SK-N-SH (cell line): ENCODE data around the gene ABCA4. TPM values are rescaled to one million over a fixed set of nuclear protein-coding genes. Genes with fewer than 3 reads are reported as not detected.

Source experiments
- CTCF ChIA-PET: fragments of 300-600, 350-600 bp; formaldehyde crosslinking; extraction: SDS; loops from one replicate; lab custom pipeline; 2021; lab: Yijun Ruan, JAX
- POLR2A ChIA-PET: fragments of 350-600 bp; sonication (Branson Sonifier 250); formaldehyde crosslinking; extraction: SDS; loops from one replicate; lab custom pipeline; 2020; ENCODE audit warnings: antibody characterized with exemption, inconsistent platforms; lab: Yijun Ruan, JAX
- DNase-seq: peaks from one replicate; pipeline ENCODE4 v3.0.0; 2012
- H2AFZ ChIP-seq: fragments of 200-600 bp; sonication (generic); 2 replicates; pipeline ENCODE4 v1.8.1; 2016; ENCODE audit warnings: antibody characterized with exemption, mild to moderate bottlenecking, low read depth
- H3F3A ChIP-seq: fragments of 200-600 bp; sonication (generic); replicated peaks from 2 replicates; pipeline ENCODE3; 2016; ENCODE audit warnings: antibody characterized with exemption, mild to moderate bottlenecking; ENCODE audit not compliant: insufficient read depth
- H3K27ac ChIP-seq, 2 experiments: fragments of 200-500 bp in 1 of 2; fragments of 200-600 bp in 1 of 2; sonication (Bioruptor generic) in 1 of 2; sonication (generic), shearing (Covaris generic) in 1 of 2; 2 replicates each; pipeline versions ENCODE4 v1.5.1 to v1.6.1; 2014 to 2016; ENCODE audit warnings: low read depth in 2 of 2, inconsistent platforms in 1 of 2, low read length in 1 of 2, mild to moderate bottlenecking in 1 of 2, mixed read lengths in 1 of 2
- H3K27me3 ChIP-seq: fragments of 200-600 bp; sonication (generic), shearing (Covaris generic); 2 replicates; pipeline ENCODE4 v1.6.1; 2016; ENCODE audit warnings: mixed run types; ENCODE audit not compliant: insufficient read depth
- H3K36me3 ChIP-seq, 2 experiments: fragments of 200-500 bp in 1 of 2; fragments of 200-600 bp in 1 of 2; sonication (Bioruptor generic) in 1 of 2; sonication (generic) in 1 of 2; replicated peaks in 1 of 2; 2 replicates each; pipeline versions ENCODE3 to v1.5.1; 2014 to 2016; ENCODE audit warnings: low read length in 1 of 2, mild to moderate bottlenecking in 1 of 2; ENCODE audit not compliant: insufficient read depth in 2 of 2, control insufficient read depth in 1 of 2
- H3K4me1 ChIP-seq, 2 experiments: fragments of 200-500 bp in 1 of 2; fragments of 200-600 bp in 1 of 2; sonication (Bioruptor generic) in 1 of 2; sonication (generic), shearing (Covaris generic) in 1 of 2; 2 replicates each; pipeline versions ENCODE4 v1.5.1 to v1.6.1; 2014 to 2016; ENCODE audit warnings: low read depth in 1 of 2, low read length in 1 of 2, mixed run types in 1 of 2; ENCODE audit not compliant: insufficient read depth in 2 of 2, control insufficient read depth in 1 of 2
- H3K4me2 ChIP-seq: fragments of 200-600 bp; sonication (generic), shearing (Covaris generic); 2 replicates; pipeline ENCODE4 v1.6.1; 2017; ENCODE audit warnings: mixed run types
- H3K4me3 ChIP-seq, 2 experiments: fragments of 200-500 bp in 1 of 2; fragments of 200-600 bp in 1 of 2; sonication (Bioruptor generic) in 1 of 2; sonication (generic), shearing (Covaris generic) in 1 of 2; 2 replicates each; pipeline versions ENCODE4 v1.5.1 to v1.8.1; 2014 to 2016; ENCODE audit warnings: low read depth in 2 of 2, inconsistent platforms in 1 of 2, low read length in 1 of 2, mild to moderate bottlenecking in 1 of 2, mixed read lengths in 1 of 2, moderate library complexity in 1 of 2
- H3K79me2 ChIP-seq: fragments of 200-600 bp; sonication (generic); 2 replicates; pipeline ENCODE4 v1.8.1; 2017; ENCODE audit warnings: mild to moderate bottlenecking; ENCODE audit not compliant: insufficient read depth
- H3K9ac ChIP-seq: fragments of 200-600 bp; sonication (generic); 2 replicates; pipeline ENCODE4 v1.6.1; 2017; ENCODE audit warnings: mixed run types
- H3K9me2 ChIP-seq: fragments of 200-600 bp; sonication (generic); 2 replicates; pipeline ENCODE4 v1.6.1; 2017; ENCODE audit warnings: mixed run types
- H3K9me3 ChIP-seq: fragments of 200-600 bp; sonication (generic); 2 replicates; pipeline ENCODE4 v1.6.1; 2017; ENCODE audit warnings: mixed run types, mild to moderate bottlenecking, moderate library complexity
- H4K20me1 ChIP-seq: fragments of 200-600 bp; sonication (generic); 2 replicates; pipeline ENCODE4 v1.6.1; 2017; ENCODE audit warnings: mild to moderate bottlenecking, mixed run types; ENCODE audit not compliant: insufficient read depth
- CHD2 ChIP-seq: fragments of 150-350 bp; IDR thresholded peaks from 2 replicates; pipeline ENCODE4 v1.6.1; 2018; ENCODE audit warnings: low read length; ENCODE audit not compliant: partially characterized antibody
- EZH2phosphoT487 ChIP-seq: fragments of 200-600 bp; sonication (generic); IDR thresholded peaks from 2 replicates; pipeline ENCODE4 v1.6.1; 2017; ENCODE audit warnings: low read depth, mixed run types, mild to moderate bottlenecking, antibody characterized with exemption, moderate library complexity, borderline replicate concordance
- FOXM1 ChIP-seq: IDR thresholded peaks from 2 replicates; pipeline ENCODE4 v1.4.0; 2012; ENCODE audit warnings: low read depth, mild to moderate bottlenecking
- JUND ChIP-seq: IDR thresholded peaks from 2 replicates; pipeline ENCODE4 v1.4.0; 2012
- MEF2A ChIP-seq: IDR thresholded peaks from 2 replicates; pipeline ENCODE4 v1.4.0; 2012; ENCODE audit warnings: low read depth, borderline replicate concordance
- NFIC ChIP-seq: IDR thresholded peaks from 2 replicates; pipeline ENCODE4 v1.4.0; 2012; ENCODE audit warnings: borderline replicate concordance
- POLR2AphosphoS5 ChIP-seq: IDR thresholded peaks from 2 replicates; pipeline ENCODE4 v1.6.1; 2012; ENCODE audit warnings: low read depth, low read length
- RFX5 ChIP-seq: IDR thresholded peaks from 2 replicates; pipeline ENCODE4 v1.6.1; 2012; ENCODE audit warnings: mild to moderate bottlenecking, improper control_type of control experiment, low read length
- WGBS: methylation state at CpG from one replicate; pipeline ENCODE4 v1.1.6; 2017; ENCODE audit warnings: low lambda C conversion rate; 5-methylcytosine and 5-hydroxymethylcytosine counted together
- polyA plus RNA-seq, 3 experiments: library from polyadenylated mRNA; depleted of rRNA; stranded (reverse); fragments of >200 nt; gene quantifications; 2 replicates each; pipeline ENCODE4 v1.2.3, GENCODE V29; 2012
- TF ChIP-seq, protein P1 (sequence below): fragments of 150-350 bp; IDR thresholded peaks from 2 replicates; pipeline ENCODE4 v1.6.1; 2016; ENCODE audit warnings: mild to moderate bottlenecking, low read depth, low read length
- TF ChIP-seq, protein P2 (sequence below): fragments of 200-600 bp; sonication (generic); IDR thresholded peaks from 2 replicates; pipeline ENCODE4 v1.6.1; 2017; ENCODE audit warnings: antibody characterized with exemption, mild to moderate bottlenecking, moderate library complexity
- TF ChIP-seq, protein P3 (sequence below): IDR thresholded peaks from 2 replicates; pipeline ENCODE4 v1.6.1; 2012; ENCODE audit warnings: mild to moderate bottlenecking, low read depth, low read length, moderate library complexity

The ABCA4 gene
- polyA plus RNA-seq, 1 of the 3 experiments (the other 2 are of a cell fraction) = 0.03 TPM

DNA sequence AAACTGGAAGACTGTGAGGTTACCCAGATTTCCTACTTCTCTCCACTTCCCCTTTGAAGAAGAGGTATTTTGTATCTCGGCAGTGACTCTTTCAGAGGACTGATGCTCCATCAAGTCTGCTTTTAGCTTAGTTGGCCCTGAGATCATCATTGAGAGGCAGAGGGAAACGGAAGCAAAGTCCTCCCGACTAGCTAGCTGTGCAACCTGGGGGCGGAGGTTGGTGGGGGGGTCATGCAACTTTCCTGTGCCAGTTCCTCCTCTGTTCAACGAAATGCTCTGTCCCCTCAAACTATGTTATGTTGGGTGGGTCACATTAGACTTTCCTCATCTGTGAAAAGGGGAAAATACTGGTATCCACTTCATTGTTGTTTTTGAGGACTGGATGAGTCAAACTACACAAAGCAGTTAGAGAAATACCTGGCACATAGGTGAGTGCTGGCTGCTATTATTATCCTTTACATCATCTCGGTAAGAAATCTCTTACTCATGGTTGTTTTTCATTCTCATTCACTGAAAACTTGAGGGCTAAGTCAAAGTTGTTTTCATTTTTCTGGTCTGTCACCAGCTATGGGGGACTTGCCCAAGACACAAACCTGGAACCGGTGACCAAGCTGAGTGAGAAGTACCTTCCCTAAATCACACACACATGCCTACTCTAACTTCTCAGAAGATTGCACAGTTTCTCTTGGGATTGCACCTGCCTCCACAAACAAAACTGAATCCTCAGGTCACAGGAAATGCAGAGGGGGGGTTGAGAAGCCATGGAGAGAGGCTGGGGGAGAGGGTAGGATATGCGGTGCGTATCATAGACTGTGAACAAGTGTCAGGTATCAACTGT lies 83.3 kb downstream of the ABCA4 start:
- H2AFZ ChIP-seq = no peak overlapping the region
- TF ChIP-seq, protein P1, sequence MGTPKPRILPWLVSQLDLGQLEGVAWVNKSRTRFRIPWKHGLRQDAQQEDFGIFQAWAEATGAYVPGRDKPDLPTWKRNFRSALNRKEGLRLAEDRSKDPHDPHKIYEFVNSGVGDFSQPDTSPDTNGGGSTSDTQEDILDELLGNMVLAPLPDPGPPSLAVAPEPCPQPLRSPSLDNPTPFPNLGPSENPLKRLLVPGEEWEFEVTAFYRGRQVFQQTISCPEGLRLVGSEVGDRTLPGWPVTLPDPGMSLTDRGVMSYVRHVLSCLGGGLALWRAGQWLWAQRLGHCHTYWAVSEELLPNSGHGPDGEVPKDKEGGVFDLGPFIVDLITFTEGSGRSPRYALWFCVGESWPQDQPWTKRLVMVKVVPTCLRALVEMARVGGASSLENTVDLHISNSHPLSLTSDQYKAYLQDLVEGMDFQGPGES = no peak
- TF ChIP-seq EZH2phosphoT487 = no peak
- no peak for TF ChIP-seq JUND
- TF ChIP-seq NFIC = no peak
- TF ChIP-seq, protein P2, sequence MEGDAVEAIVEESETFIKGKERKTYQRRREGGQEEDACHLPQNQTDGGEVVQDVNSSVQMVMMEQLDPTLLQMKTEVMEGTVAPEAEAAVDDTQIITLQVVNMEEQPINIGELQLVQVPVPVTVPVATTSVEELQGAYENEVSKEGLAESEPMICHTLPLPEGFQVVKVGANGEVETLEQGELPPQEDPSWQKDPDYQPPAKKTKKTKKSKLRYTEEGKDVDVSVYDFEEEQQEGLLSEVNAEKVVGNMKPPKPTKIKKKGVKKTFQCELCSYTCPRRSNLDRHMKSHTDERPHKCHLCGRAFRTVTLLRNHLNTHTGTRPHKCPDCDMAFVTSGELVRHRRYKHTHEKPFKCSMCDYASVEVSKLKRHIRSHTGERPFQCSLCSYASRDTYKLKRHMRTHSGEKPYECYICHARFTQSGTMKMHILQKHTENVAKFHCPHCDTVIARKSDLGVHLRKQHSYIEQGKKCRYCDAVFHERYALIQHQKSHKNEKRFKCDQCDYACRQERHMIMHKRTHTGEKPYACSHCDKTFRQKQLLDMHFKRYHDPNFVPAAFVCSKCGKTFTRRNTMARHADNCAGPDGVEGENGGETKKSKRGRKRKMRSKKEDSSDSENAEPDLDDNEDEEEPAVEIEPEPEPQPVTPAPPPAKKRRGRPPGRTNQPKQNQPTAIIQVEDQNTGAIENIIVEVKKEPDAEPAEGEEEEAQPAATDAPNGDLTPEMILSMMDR = no peak
- TF ChIP-seq RFX5 = no peak
- no peak for TF ChIP-seq CHD2
- no peak for TF ChIP-seq FOXM1
- TF ChIP-seq, protein P3, sequence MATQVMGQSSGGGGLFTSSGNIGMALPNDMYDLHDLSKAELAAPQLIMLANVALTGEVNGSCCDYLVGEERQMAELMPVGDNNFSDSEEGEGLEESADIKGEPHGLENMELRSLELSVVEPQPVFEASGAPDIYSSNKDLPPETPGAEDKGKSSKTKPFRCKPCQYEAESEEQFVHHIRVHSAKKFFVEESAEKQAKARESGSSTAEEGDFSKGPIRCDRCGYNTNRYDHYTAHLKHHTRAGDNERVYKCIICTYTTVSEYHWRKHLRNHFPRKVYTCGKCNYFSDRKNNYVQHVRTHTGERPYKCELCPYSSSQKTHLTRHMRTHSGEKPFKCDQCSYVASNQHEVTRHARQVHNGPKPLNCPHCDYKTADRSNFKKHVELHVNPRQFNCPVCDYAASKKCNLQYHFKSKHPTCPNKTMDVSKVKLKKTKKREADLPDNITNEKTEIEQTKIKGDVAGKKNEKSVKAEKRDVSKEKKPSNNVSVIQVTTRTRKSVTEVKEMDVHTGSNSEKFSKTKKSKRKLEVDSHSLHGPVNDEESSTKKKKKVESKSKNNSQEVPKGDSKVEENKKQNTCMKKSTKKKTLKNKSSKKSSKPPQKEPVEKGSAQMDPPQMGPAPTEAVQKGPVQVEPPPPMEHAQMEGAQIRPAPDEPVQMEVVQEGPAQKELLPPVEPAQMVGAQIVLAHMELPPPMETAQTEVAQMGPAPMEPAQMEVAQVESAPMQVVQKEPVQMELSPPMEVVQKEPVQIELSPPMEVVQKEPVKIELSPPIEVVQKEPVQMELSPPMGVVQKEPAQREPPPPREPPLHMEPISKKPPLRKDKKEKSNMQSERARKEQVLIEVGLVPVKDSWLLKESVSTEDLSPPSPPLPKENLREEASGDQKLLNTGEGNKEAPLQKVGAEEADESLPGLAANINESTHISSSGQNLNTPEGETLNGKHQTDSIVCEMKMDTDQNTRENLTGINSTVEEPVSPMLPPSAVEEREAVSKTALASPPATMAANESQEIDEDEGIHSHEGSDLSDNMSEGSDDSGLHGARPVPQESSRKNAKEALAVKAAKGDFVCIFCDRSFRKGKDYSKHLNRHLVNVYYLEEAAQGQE = no peak
- TF ChIP-seq MEF2A = no peak
- TF ChIP-seq POLR2AphosphoS5 = no peak
- ChIA-PET POLR2A (no interaction called here), CTCF (interaction anchor here (0.6 to 35.1 kb wide), 12 partner anchors 10 to 401 kb away, joined by 3 to 889 read pairs (median 18); no protein-coding TSS in a partner anchor)
- H3K4me3 ChIP-seq = no peak overlapping the region
- H4K20me1 ChIP-seq = no peaks in the 10 kb centered on the region
- 87% methylated on average over 9 of the region's 9 CpGs for WGBS
- no peak for DNase-seq
- peaks cover 8% of the 10 kb centered on the region for H3F3A ChIP-seq
- no peaks in the 10 kb centered on the region for H3K79me2 ChIP-seq
- H3K36me3 ChIP-seq = no peaks in the 10 kb centered on the region
- H3K4me2 ChIP-seq = no peak overlapping the region
- H3K9ac ChIP-seq = no peak overlapping the region
- peaks cover 12 to 23% of the 10 kb centered on the region in 2 experiments; a peak in 3 of 4 replicates for H3K4me1 ChIP-seq
- no peaks in the 10 kb centered on the region for H3K9me3 ChIP-seq
- H3K27me3 ChIP-seq = no peaks in the 10 kb centered on the region
- no peaks in the 10 kb centered on the region for H3K9me2 ChIP-seq
- H3K27ac ChIP-seq = peak overlapping the region in 1 of 2 experiments; percentile 62; a peak in 1 of 4 replicates
